HUES6 (cell line): ENCODE results near the gene SEMA7A.
A peak's percentile ranks its signal among the peaks of the same experiment; 100 is the strongest.
"Not testable (repeated sequence)": the region's sequence is repeated elsewhere in the genome, so short reads cannot be mapped to it uniquely, and the experiment has no call there.

Experiments
- H3K27ac ChIP-seq: 2 replicates; pipeline ENCODE4 v1.7.0; 2013; ENCODE audit warnings: low read depth, mild to moderate bottlenecking, low read length, inconsistent platforms
- H3K27me3 ChIP-seq: 2 replicates; pipeline ENCODE4 v1.6.1; 2013; ENCODE audit warnings: low read length; ENCODE audit not compliant: control insufficient read depth, insufficient read depth
- H3K36me3 ChIP-seq: 2 replicates; pipeline ENCODE4 v1.6.1; 2013; ENCODE audit warnings: low read length; ENCODE audit not compliant: control insufficient read depth, insufficient read depth
- H3K4me1 ChIP-seq: 2 replicates; pipeline ENCODE4 v1.6.1; 2013; ENCODE audit warnings: low read length; ENCODE audit not compliant: control insufficient read depth, insufficient read depth
- H3K4me3 ChIP-seq: 2 replicates; pipeline ENCODE4 v1.5.1; 2013; ENCODE audit warnings: low read depth, low read length
- H3K9ac ChIP-seq: one replicate; pipeline ENCODE4 v1.6.1; 2013; ENCODE audit warnings: mild to moderate bottlenecking, low read length
- H3K9me3 ChIP-seq: 2 replicates; pipeline ENCODE4 v1.6.1; 2013; ENCODE audit warnings: low read depth, low read length; ENCODE audit not compliant: control insufficient read depth, insufficient read depth

SEMA7A gene

DNA sequence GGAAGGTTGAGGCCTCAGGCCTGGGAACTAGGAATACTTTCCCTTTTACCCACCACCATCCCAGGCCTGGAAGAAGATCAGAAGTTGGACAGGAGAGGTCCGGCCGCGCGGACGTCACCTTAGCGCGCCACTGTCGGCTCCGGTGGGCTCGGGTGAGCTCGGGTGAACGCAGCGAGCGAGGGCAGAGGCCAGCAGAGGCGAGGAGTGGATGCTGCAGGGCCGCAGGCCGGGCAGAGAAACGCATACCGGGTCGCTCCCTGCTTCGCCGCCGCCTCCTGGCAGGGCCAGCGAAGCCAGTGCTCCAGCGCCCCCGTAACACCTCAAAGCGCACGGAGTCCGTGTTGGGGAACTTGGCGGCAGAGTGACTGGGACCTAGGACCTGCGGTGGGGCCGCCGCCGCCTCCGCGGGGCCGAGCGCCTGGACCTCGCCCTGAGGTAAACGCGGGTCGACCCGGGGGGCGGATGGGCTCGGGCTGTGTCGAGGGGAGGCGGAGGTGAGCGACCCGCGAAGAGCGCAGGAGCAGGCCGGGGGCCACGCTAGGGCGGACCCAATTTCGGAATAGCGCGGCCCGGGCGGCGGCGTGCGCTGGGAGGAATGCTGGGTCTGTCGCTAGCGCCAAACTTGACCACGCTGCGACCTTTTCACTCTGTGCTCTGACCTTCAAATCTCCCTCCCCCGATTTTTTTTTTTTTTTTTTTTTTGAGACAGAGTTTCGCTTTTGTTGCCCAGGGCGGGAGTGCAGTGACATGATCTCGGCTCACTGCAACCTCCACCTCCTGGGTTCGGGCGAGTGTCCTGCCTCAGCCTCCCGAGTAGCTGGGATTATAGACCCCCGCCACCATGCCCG is 67.9 kb downstream of the SEMA7A start:
- Histone ChIP-seq H3K4me3 (peak overlapping the region; percentile 70), H3K9me3 (no peaks in the 10 kb centered on the region), H3K27me3 (peaks cover 5% of the 10 kb centered on the region; the same call in 1 of the 2 replicates), H3K27ac (peak overlapping the region; percentile 55; the same call in 1 of the 2 replicates), H3K4me1 (peaks cover 24% of the 10 kb centered on the region), H3K36me3 (peaks cover 2% of the 10 kb centered on the region; the same call in 1 of the 2 replicates), H3K9ac (peak overlapping the region; percentile 79)

DNA sequence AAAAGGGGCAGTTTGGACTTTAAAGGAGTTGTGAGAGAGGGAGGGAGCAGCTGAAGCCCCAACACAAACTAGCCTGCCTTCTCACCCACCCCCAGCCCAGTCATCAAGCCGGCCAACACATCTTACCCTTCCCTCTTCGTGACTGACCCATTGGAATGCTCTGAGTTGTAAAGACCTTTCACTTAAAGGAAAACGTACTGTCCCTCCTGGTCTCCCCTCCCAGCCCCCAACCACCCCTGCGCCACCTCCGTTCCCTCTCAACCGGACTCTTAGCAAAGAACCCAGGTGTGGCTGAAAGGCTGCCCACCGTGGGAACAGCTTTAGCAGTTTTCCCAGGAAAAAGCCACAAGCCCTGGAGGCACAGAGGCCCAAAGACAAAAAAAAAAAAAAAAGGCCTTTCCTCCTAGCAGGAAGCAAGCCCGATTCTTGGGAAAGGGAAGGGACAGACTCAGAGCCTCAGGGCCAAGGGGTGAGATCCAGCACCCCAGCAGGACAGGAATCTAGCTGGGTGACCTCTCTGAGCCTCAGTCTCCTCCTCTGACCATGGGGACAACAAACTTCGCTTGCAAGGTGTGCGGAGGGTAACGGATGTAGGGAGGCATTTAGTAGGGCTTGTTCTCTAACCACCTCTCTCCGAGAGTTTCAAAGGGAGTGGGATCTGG is 68.7 kb downstream of the SEMA7A start:
- Histone ChIP-seq H3K9ac (peak overlapping the region; percentile 79), H3K27me3 (peaks cover 5% of the 10 kb centered on the region; the same call in 1 of the 2 replicates), H3K4me1 (peaks cover 25% of the 10 kb centered on the region), H3K9me3 (no peaks in the 10 kb centered on the region), H3K4me3 (peak overlapping the region; percentile 70), H3K36me3 (peaks cover 2% of the 10 kb centered on the region; the same call in 1 of the 2 replicates), H3K27ac (peak overlapping the region; percentile 55; the same call in 1 of the 2 replicates)

- Histone ChIP-seq H3K4me3 (no peak overlapping the region), H3K9ac (no peak overlapping the region), H3K27me3 (peaks cover 5% of the 10 kb centered on the region; the same call in 1 of the 2 replicates), H3K9me3 (no peaks in the 10 kb centered on the region; the same call in 1 of the 2 replicates), H3K27ac (no peak overlapping the region), H3K36me3 (peaks cover 6% of the 10 kb centered on the region; the same call in 1 of the 2 replicates), H3K4me1 (peaks cover 40% of the 10 kb centered on the region)
These were observed 71.3 kb downstream of the SEMA7A start for GRCh38 chr15:74362482-74362881.

DNA sequence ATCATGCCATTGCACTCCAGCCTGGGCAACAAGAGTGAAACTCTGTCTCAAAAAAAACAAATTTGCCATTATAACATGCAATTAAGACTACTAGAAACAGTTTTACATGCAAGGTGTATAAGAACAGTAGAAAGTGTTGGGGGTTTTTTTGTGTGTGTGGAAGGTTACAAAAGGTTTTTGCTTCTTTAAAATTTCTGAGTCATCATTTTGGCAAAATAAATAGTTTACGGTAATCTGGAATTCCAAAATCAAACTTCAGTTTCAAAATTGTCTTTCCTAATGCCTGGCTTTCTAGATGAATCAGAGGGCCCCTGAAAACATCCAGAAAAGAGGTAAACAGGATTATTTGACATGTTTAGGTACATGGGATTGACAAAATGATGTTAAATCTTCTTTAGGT is 72.9 kb downstream of the SEMA7A start:
- peaks cover 34% of the 10 kb centered on the region for H3K4me1 ChIP-seq
- H3K9ac ChIP-seq, H3K36me3 ChIP-seq, H3K4me3 ChIP-seq, H3K9me3 ChIP-seq, H3K27ac ChIP-seq, H3K27me3 ChIP-seq: not testable (repeated sequence)

DNA sequence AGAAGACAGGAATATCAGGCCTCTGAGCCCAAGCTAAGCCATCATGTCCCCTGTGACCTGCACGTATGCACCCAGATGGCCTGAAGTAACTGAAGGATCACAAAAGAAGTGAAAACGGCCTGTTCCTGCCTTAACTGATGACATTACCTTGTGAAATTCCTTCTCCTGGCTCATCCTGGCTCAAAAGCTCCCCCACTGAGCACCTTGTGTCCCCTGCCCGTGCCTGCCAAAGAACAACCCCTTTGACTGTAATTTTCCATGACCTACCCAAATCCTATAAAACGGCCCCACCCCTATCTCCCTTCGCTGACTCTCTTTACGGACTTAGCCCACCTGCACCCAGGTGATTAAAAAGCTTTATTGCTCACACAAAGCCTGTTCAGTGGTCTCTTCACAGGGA is 74.4 kb downstream of the SEMA7A start:
- not testable (repeated sequence) for H3K27me3 ChIP-seq, H3K9me3 ChIP-seq, H3K4me3 ChIP-seq, H3K36me3 ChIP-seq
- Histone ChIP-seq H3K9ac (peak overlapping the region; percentile 27), H3K27ac (peak overlapping the region; percentile 49; the same call in 1 of the 2 replicates), H3K4me1 (peaks cover 22% of the 10 kb centered on the region)
